WTC11 (cell line): Measurements from ENCODE around the gene GATA2. TPM values are rescaled to one million over a fixed set of nuclear protein-coding genes. Genes with fewer than 3 reads are reported as not detected.

Experiments used
- ATAC-seq: fragments of 200-7000 bp; cut with Tn5 transposase; 2 replicates; pipeline ENCODE4 v1.10.0; 2021; ENCODE audit warnings: mild to moderate bottlenecking, moderate library complexity
- CTCF ChIA-PET: fragments of 300-600 bp; sonication (Branson Sonifier 250); formaldehyde crosslinking; loops from one replicate; lab custom pipeline; 2021; ENCODE audit warnings: antibody characterized with exemption; lab: Charles Lee
- POLR2A ChIA-PET: fragments of 350-600 bp; sonication (Branson Sonifier 250); formaldehyde crosslinking; loops from one replicate; lab custom pipeline; 2021; ENCODE audit warnings: antibody characterized with exemption; lab: Charles Lee
- DNase-seq: peaks from one replicate; pipeline ENCODE4 v3.0.0; 2021; ENCODE audit warnings: low spot score
- H3K27ac Mint-ChIP-seq: 2 replicates; pipeline ENCODE4 v1.8.0; 2021; ENCODE audit warnings: mixed read lengths
- H3K27me3 Mint-ChIP-seq: 2 replicates; pipeline ENCODE4 v1.8.0; 2021; ENCODE audit warnings: low read depth, mild to moderate bottlenecking, moderate library complexity, mixed read lengths
- H3K36me3 Mint-ChIP-seq: 2 replicates; pipeline ENCODE4 v1.8.0; 2021; ENCODE audit warnings: mixed read lengths
- H3K4me1 Mint-ChIP-seq: 2 replicates; pipeline ENCODE4 v1.8.0; 2022; ENCODE audit warnings: mixed read lengths
- H3K4me3 Mint-ChIP-seq: 2 replicates; pipeline ENCODE4 v1.8.0; 2021; ENCODE audit warnings: mild to moderate bottlenecking, moderate library complexity, mixed read lengths
- H3K9me3 Mint-ChIP-seq: 2 replicates; pipeline ENCODE4 v1.8.0; 2021; ENCODE audit warnings: mixed read lengths
- ARID4B ChIP-seq: sonication (generic); formaldehyde crosslinking; IDR thresholded peaks from 2 replicates; pipeline ENCODE4 v1.8.0; 2023; ENCODE audit warnings: missing genetic modification reagents, mild to moderate bottlenecking, borderline replicate concordance
- E2F4 ChIP-seq: sonication (generic); formaldehyde crosslinking; IDR thresholded peaks from 2 replicates; pipeline ENCODE4 v1.8.1; 2022; ENCODE audit warnings: low read depth, mild to moderate bottlenecking, moderate library complexity, missing genetic modification reagents, borderline replicate concordance
- HMGA2 ChIP-seq: fragments of 250-450 bp; sonication (Bioruptor Pico); IDR thresholded peaks from 2 replicates; pipeline ENCODE4 v1.4.0; 2021; ENCODE audit warnings: mild to moderate bottlenecking, moderate library complexity
- IRF2 ChIP-seq: sonication (generic); formaldehyde crosslinking; IDR thresholded peaks from 2 replicates; pipeline ENCODE4 v1.8.0; 2022; ENCODE audit warnings: low read depth, missing genetic modification reagents, borderline replicate concordance
- KAT7 ChIP-seq: sonication (generic); formaldehyde crosslinking; IDR thresholded peaks from 2 replicates; pipeline ENCODE4 v1.8.1; 2023; ENCODE audit warnings: missing genetic modification reagents, mild to moderate bottlenecking, borderline replicate concordance
- MLX ChIP-seq: sonication (generic); formaldehyde crosslinking; IDR thresholded peaks from 2 replicates; pipeline ENCODE4 v1.8.1; 2023; ENCODE audit warnings: mild to moderate bottlenecking, missing genetic modification reagents, moderate library complexity
- STAT6 ChIP-seq: sonication (generic); formaldehyde crosslinking; conservative IDR thresholded peaks from 2 replicates; pipeline ENCODE4 v1.8.1; 2023; ENCODE audit warnings: mild to moderate bottlenecking, low read depth, missing genetic modification reagents, moderate library complexity
- ZNF138 ChIP-seq: sonication (generic); formaldehyde crosslinking; conservative IDR thresholded peaks from 2 replicates; pipeline ENCODE4 v1.8.1; 2022; ENCODE audit warnings: mild to moderate bottlenecking, moderate library complexity, missing genetic modification reagents
- ZNF512 ChIP-seq: sonication (generic); formaldehyde crosslinking; IDR thresholded peaks from 2 replicates; pipeline ENCODE4 v1.8.1; 2022; ENCODE audit warnings: missing genetic modification reagents, borderline replicate concordance
- total RNA-seq: library from RNA; stranded (reverse); gene quantifications from 3 replicates; pipeline ENCODE4 v1.2.3, GENCODE V29; 2021

The GATA2 gene
- total RNA-seq, 1 experiment from 2014 or later = 1.6 TPM

- no peak for TF ChIP-seq KAT7 (CRISPR knock-in tag)
- TF ChIP-seq ZNF512 (CRISPR knock-in tag) = no peak
Observed at GRCh38 chr3:128469556-128469955, 23.4 kb downstream of the GATA2 start (continued).

GRCh38 chr3:128468791-128469527 is 24.0 kb downstream of the GATA2 start:
- H3K4me3 Mint-ChIP-seq = no peak overlapping the region
- H3K36me3 Mint-ChIP-seq = no peaks in the 10 kb centered on the region
- ChIA-PET POLR2A (no interaction called here), CTCF (no interaction called here)
- DNase-seq (no peak), ATAC-seq (no peak)
- no peak overlapping the region for H3K27ac Mint-ChIP-seq
- no peaks in the 10 kb centered on the region for H3K9me3 Mint-ChIP-seq
- H3K27me3 Mint-ChIP-seq = peaks cover 66% of the 10 kb centered on the region
- no peak for TF ChIP-seq ARID4B (CRISPR knock-in tag)
- H3K4me1 Mint-ChIP-seq = peaks cover 8% of the 10 kb centered on the region

GRCh38 chr3:128468285-128468790 is 24.7 kb downstream of the GATA2 start:
- H3K4me1 Mint-ChIP-seq = peaks cover 2% of the 10 kb centered on the region
- DNase-seq (no peak), ATAC-seq (no peak)
- no peak overlapping the region for H3K27ac Mint-ChIP-seq
- ChIA-PET CTCF (no interaction called here), POLR2A (no interaction called here)
- no peaks in the 10 kb centered on the region for H3K36me3 Mint-ChIP-seq
- TF ChIP-seq MLX (no peak), IRF2 (CRISPR knock-in tag) (no peak), ZNF138 (no peak), STAT6 (no peak), HMGA2 (CRISPR knock-in tag) (no peak), E2F4 (CRISPR knock-in tag) (no peak)
- H3K9me3 Mint-ChIP-seq = no peaks in the 10 kb centered on the region
- H3K27me3 Mint-ChIP-seq = peaks cover 63% of the 10 kb centered on the region
- H3K4me3 Mint-ChIP-seq = no peak overlapping the region
